ENCODE results near the gene ZNF211.
A peak's percentile ranks its signal among the peaks of the same experiment; 100 is the strongest.

ZNF211 gene

DNA sequence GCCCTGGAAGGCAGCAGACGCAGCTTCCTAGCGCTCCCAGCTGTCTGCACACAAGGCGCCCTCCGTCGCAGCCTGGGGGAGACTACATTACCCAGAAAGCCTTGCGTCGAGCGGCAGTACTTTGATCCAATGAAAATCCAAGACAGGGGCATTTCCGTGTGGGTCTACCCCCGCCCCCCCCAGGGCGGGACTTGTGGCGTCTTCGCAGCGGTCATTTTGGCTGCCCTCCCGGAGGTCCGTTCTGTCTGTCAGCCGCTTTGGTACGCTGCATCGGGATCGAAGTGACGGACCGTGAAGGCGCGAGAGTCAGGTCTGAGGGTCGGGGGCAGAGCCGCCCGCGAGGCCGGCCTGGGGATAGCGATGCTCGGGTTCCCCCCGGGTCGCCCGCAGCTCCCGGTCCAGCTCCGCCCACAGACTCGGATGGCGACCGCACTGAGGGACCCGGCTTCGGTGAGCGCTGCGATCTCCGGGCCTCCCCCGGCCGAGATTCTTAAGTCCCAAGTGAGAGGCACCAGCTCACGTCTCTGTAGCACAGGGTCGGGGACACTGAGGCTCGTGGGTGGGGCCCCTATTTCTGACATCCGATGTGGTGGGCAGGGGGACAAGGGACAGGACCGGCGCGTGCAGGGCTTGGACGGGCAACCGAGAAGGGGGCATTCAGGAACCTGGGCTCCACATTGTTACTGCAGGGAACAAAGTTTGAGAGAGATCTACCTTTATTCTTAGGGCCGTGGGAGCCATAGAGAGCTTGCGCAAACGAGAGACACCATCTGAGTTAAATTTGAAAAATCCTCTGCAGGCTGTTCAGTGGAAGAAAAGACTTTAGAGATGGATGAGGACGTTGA is at the start of gene ZNF211:
ZNF211 (plus strand) TSS at position 182 of the 845 bp plus-strand sequence; CDS start at position 361, 179 bp downstream.
- DNase-seq (ENCODE audit: low read depth), result peak; percentile 79

DNA sequence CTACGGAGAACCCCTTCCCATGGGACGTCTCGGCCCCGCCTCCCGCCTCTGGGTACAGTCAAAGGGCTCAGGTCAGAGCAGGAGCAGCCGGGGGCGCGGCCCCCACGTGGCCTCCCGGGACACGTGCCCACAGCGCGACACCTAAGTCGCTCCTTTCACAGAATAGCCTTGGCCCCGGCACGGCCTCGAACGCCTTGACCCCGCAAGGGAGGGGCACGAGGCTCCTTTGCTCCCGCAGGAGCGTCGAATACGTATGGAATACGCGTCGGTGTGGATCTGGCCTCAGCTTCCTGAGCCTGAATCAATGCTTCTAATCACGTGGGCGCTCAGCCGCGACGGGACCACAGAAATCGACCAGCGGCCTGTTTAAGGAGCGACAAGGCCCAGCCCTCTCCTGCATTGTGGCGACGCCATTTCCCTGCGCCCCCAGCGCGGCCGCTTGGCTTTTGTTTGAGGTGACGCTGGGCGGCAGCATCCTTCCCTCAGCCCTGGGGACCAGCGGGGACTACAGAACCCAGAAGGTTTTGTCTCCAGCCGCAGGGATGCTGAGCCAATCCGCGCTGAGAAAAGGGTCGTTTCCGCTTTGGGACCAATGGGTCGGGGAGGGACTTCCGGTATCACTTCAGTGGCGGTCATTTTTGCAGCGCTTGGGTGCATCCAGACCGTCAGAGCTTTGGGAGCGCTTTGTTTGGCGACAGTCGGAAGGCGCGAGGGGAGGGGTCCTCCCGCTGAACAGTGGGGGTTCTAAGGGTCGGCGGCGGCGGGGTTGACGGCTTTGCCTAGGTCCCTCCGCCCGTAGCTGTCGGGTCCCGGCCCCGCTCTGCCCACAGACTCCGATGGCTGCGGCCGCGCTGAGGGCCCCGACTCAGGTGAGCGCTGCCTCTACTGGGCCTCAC is 49.2 kb upstream of the ZNF211 start, which contains the start of gene ZIK1:
ZIK1 (plus strand) TSS at position 625 of the 896 bp plus-strand sequence; CDS start at position 837, 212 bp downstream.
- DNase-seq (ENCODE audit: low read depth), result peak; percentile 74

DNA sequence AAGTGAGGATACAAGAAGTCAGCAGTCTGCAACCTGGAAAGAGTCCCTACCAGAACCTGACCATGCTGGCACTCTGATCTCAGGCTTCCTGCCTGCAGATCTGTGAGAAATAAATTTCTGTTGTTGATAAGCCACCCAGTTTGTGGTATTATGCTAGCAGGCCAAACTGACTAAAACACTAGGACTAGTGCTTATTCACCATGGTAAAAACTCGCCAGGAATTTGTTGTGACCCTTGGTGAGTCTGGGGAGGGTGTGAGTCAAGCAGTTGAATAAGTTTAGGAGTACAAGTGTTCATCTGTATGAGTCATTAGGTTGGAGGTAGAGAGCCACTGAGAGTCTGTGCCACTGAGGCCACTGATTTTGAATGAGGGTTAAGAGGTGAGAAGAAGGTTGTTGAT is 45.4 kb upstream of the ZNF211 start:
- DNase-seq (ENCODE audit: low read depth), result no peak

- no peak for DNase-seq (ENCODE audit: low read depth)
Measured at GRCh38 chr19:57599377-57599760, 33.6 kb upstream of the ZNF211 start.

DNA sequence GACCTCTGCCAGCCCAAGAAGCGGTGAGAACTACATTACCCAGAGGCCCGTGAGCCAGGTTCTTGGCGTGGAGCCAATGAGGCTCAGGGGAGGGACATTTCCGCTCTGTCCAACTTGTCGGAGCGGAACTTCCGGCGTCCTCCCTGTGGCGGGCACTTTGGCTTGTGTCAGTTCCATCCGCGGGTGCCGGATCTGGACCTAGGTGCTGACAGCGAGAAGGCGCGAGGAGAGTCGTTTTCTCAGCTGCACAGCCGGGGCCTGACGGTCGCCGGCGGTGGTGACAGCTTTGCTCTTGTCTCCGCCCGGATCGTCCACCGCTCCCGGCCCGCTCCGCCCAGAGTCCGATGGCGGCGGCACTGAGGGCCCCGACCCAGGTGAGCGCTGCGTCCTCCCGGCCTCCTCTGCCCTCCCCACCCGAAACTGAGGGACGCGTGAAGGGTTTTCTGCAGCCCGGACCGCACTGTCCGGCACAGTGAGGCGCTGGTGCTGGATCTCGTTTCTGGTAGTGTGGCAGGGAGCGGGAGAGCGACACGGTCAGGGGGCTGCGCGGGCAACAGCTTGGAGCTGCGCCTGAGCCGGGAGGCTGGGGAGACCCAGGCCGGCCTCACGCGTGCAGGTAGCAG is 33.1 kb upstream of the ZNF211 start, which contains the start of gene ZNF530:
ZNF530 (plus strand) TSS at position 125 of the 623 bp plus-strand sequence. CDS start 4,461 bp downstream, outside the sequence.
- DNase-seq (ENCODE audit: low read depth), result peak; percentile 74

DNA sequence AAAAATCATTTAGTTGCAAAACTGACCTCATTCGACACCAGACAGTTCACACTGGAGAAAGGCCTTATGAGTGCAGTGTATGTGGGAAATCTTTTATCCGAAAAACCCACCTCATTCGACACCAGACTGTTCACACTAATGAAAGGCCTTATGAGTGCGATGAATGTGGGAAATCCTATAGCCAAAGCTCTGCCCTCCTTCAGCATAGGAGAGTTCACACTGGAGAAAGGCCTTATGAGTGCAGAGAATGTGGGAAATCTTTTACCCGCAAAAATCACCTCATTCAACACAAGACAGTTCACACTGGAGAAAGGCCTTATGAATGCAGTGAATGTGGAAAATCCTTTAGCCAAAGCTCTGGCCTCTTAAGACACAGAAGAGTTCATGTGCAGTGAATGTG is 26.0 kb upstream of the ZNF211 start:
- DNase-seq (ENCODE audit: low read depth), result no peak

DNA sequence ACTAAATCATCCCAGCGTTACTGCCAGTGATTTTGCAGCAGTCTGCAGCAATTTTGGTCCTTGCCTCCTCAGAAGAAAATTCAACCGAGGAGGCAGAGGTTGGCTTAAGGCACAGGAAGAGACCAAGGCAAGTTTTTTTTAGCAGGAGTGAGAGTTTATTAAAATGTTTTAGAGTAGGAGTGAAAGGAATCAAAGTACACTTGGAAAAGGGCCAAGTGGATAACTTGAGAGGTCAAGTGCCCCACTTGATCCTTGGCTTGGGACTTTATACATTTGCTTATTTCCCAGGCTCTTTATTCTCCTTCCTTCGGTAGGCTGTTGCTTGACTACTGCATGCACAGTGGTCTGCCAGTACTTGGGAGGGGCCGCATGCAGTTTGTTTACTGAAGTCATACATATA is 21.9 kb upstream of the ZNF211 start:
- DNase-seq (ENCODE audit: low read depth), result no peak

DNA sequence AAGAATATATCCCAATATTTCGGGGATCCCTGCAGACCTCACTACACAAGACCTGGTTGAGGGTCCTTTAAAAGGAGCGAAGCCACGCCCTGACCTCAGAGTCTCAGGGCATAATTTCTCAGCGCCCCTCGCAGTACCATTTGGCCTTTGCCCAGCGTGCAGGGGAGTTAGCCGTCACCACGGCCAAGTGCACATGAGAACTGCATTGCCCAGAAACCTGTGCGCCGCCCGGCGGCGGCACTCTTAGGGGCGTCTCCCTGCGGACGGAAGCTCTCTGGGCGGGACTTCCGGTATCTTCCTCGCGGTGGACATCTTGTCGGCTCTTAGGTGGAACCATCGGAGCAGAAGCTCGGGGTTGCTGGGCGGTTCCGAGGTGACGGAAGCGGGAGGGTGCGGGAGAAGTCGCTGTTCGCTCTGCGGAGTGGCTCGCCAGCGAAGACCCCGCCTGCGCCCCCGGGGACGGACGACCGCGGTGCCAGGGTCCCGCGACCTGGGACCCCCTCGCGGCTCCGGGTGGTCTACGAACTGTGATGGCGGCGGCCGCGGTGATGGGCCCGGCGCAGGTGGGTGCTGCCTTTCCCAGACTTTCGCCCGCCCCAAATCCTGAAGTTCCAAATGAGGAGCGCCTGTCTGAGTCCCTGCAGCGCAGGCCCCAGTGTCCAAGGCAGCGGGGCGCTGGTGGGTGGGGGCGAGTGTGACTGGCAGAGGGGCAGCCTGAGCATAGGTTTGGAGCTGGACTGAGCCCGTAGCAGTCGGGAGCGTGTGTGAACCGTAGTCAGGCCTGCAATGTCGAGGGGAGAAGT is 18.8 kb upstream of the ZNF211 start, which contains the start of gene ZNF134:
ZNF134 (plus strand) TSS at position 302 of the 803 bp plus-strand sequence. CDS start 5,227 bp downstream, outside the sequence.
- DNase-seq (ENCODE audit: low read depth), result peak; percentile 83

- no peak for DNase-seq (ENCODE audit: low read depth)
Measured at GRCh38 chr19:57615346-57615745, 17.6 kb upstream of the ZNF211 start.

DNA sequence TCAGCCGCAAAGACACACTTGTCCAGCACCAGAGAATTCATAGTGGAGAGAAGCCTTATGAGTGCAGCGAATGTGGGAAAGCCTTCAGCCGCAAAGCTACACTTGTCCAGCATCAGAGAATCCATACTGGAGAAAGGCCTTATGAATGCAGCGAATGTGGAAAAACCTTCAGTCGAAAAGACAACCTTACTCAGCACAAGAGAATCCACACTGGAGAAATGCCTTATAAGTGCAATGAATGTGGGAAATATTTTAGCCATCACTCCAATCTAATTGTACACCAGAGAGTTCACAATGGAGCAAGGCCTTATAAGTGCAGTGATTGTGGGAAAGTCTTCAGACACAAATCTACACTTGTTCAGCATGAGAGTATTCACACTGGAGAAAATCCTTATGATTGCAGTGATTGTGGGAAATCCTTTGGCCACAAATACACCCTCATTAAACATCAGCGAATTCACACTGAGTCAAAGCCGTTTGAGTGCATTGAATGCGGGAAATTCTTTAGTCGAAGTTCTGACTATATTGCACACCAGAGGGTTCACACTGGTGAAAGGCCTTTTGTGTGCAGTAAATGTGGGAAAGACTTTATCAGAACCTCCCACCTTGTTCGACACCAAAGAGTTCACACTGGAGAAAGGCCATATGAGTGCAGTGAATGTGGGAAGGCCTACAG is 12.2 kb upstream of the ZNF211 start:
- no peak for DNase-seq (ENCODE audit: low read depth)

DNA sequence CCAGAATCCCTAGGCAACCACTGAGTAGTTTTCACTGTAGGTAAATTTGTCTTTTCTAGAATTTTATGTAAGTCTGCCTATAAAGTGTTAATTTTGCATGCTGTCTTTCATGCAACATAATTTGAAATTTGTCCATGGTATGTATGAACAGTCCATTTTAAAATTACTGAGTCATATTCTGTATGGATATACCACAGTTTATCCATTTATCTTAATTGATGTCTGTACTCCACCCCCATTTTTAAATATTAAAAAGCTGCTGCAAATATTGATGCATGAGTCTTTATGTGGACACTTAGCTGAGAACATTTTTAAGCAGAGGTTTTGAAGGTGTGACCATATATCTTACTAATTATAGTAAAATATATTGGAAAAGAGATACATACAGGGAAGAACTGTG is 9.9 kb upstream of the ZNF211 start:
- DNase-seq (ENCODE audit: low read depth), result no peak

DNA sequence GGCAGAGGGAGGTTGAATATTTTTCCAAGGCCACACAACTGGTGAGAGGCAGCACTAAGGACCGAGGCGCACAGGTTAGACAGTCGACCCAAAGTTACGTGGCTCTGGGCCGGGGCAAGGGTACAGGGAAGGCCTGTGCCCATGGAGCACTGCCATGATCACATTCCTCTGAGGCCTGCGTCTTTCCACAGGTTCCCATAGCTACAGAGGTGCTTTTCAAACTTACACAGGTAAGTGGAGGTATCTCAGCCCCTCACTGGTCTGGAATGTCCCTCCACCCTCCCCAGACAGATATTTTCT is 814 bp downstream of the ZNF211 start:
- DNase-seq (ENCODE audit: low read depth), result no peak

DNA sequence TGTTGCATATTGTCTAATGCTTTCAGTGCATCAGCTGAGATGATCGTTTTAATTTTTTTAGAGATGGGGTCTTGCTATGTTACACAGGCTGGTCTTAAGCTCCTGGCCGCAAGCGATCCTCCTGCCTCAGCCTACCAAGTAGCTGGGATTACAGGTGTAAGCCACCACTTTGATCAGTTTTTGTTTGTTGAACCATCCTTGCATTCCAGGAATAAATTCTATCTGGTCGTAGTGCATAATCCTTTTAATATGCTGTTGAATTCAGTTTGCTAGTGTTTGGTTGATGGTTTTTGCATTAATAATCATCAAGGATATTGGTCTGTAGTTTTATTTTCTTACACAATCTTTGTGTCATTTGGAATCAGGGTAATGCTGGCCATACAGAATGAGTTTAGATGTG is 4.4 kb downstream of the ZNF211 start:
- no peak for DNase-seq (ENCODE audit: low read depth)

GRCh38 chr19:57641715-57642234 is 8.8 kb downstream of the ZNF211 start:
- no peak for DNase-seq (ENCODE audit: low read depth)

GRCh38 chr19:57642396-57643046 is 9.6 kb downstream of the ZNF211 start:
- DNase-seq (ENCODE audit: low read depth), result no peak

- DNase-seq (ENCODE audit: low read depth), result no peak
Measured at GRCh38 chr19:57643734-57644133, 10.8 kb downstream of the ZNF211 start.

DNA sequence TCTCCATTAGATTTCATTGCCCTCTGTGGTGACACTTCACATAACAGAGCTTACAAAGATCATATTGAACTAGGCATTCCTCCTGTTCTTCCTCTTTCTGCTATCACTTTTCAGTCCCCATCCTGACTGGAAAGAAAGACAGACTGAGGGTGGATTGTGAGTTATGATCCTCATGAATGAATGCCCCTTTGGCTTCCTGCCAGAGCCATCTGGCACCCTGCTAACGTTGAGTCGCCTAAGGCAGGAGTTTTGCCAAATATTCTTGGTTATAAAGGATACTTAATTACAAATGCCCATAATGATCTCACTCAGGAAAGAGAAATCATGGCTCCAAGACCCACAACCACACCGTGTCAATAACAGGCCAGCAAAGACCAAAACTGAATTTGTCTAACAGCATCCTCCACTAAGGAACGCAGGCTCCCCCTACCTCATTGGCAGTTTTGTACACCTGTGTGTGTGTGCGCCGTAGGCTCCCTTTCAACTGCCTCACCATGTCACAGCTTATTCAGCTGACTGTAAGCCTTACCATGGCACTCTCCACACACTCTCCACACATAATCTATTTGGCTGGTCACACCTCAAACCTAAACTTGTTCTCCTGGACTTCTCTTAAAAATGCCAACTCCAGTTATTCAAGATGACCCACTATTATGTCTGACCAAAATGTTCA is 15.5 kb downstream of the ZNF211 start:
- DNase-seq (ENCODE audit: low read depth), result no peak

GRCh38 chr19:57651654-57651996 is 18.7 kb downstream of the ZNF211 start:
- no peak for DNase-seq (ENCODE audit: low read depth)

GRCh38 chr19:57653689-57654088 is 20.7 kb downstream of the ZNF211 start:
- DNase-seq (ENCODE audit: low read depth), result no peak

DNA sequence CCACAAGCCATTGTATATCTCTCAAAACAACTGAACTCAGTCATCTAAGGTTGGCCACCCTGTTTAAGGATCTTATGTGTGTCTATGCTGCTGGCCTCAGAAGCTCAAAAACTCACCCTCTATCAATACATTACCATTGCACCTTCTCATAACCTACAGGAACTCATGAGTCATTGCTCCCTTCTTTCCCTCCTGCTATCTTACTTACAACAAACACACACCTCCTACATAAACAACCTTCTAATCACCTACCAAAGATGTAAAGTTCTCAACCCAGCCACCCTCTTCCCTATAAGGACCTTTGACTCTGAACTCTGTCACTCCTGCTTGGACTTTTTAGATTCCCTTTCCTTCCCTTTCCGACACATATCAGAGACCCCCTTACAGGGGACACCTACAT is 22.5 kb downstream of the ZNF211 start:
- no peak for DNase-seq (ENCODE audit: low read depth)

Data from stimulated activated CD8-positive, alpha-beta memory T cell treated with anti-CD3 and anti-CD28 coated beads, Interleukin-15, amount 100 ng/mL, for 1 hour (primary cell).